ENCODE results near the gene RPL39. TPM values are rescaled to one million over a fixed set of nuclear protein-coding genes. Genes with fewer than 3 reads are reported as not detected.

The RPL39 gene
- total RNA-seq, 4 donors from 2014 or later, result 1,738 to 4,612 (median 3,853) TPM

- H3K27ac ChIP-seq, result no peak overlapping the region
- H3K9me3 ChIP-seq, result no peaks in the 10 kb centered on the region
- no peaks in the 10 kb centered on the region for H3K4me1 ChIP-seq
- no peak for DNase-seq (ENCODE audit: low spot score in 2 of 2)
- no peak for TF ChIP-seq POLR2A (IDR thresholded peaks at IDR 0.05)
- no peak for TF ChIP-seq POLR2AphosphoS5 (IDR thresholded peaks at IDR 0.05)
- TF ChIP-seq, protein P1, sequence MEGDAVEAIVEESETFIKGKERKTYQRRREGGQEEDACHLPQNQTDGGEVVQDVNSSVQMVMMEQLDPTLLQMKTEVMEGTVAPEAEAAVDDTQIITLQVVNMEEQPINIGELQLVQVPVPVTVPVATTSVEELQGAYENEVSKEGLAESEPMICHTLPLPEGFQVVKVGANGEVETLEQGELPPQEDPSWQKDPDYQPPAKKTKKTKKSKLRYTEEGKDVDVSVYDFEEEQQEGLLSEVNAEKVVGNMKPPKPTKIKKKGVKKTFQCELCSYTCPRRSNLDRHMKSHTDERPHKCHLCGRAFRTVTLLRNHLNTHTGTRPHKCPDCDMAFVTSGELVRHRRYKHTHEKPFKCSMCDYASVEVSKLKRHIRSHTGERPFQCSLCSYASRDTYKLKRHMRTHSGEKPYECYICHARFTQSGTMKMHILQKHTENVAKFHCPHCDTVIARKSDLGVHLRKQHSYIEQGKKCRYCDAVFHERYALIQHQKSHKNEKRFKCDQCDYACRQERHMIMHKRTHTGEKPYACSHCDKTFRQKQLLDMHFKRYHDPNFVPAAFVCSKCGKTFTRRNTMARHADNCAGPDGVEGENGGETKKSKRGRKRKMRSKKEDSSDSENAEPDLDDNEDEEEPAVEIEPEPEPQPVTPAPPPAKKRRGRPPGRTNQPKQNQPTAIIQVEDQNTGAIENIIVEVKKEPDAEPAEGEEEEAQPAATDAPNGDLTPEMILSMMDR (IDR thresholded peaks at IDR 0.05), result no peak
- TF ChIP-seq EP300 (IDR thresholded peaks at IDR 0.05), result no peak
- H3K36me3 ChIP-seq, result no peaks in the 10 kb centered on the region
- 69% methylated on average over 4 of the region's 4 CpGs for WGBS
- no peak overlapping the region for H3K4me3 ChIP-seq
- no peaks in the 10 kb centered on the region for H3K27me3 ChIP-seq
These were observed 46.1 kb downstream of the RPL39 start for GRCh38 chrX:119745283-119745848.

DNA sequence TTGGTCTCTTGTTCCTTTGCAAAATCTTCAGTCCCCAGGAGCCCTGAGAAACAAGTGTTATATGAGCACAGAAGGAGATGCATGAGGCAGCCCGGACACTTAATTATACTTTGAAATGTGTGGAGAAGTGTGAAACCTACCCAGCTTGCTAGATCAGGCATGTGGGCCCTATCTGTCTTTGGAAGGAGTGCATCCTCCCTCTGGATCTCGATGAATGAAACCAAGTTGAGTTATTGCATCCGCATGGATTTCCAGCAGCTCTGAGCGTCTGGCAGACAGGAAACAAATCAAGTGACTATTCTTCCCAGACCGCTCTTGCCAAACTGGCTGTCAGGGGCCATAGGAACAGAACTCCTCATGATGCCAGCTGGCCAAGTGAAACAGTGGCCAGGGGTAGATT lies 52.7 kb downstream of the RPL39 start:
- no peaks in the 10 kb centered on the region for H3K9me3 ChIP-seq
- WGBS, result 64% methylated on average over 5 of the region's 5 CpGs
- TF ChIP-seq POLR2A (IDR thresholded peaks at IDR 0.05) (no peak), EP300 (IDR thresholded peaks at IDR 0.05) (no peak), POLR2AphosphoS5 (IDR thresholded peaks at IDR 0.05) (no peak)
- TF ChIP-seq, protein P1 (IDR thresholded peaks at IDR 0.05), result no peak
- H3K4me1 ChIP-seq, result peaks cover 4% of the 10 kb centered on the region
- no peak for DNase-seq (ENCODE audit: low spot score in 2 of 2)
- H3K27ac ChIP-seq, result no peak overlapping the region
- no peaks in the 10 kb centered on the region for H3K36me3 ChIP-seq
- no peak overlapping the region for H3K4me3 ChIP-seq
- no peaks in the 10 kb centered on the region for H3K27me3 ChIP-seq

Other genes starting within 250 kb of the RPL39 start
- 10 to 100 TPM; 26.6 to 45.6 (median 33.6) TPM for gene STEEP1, start 226.2 kb downstream of the RPL39 start, total RNA-seq
- gene UBE2A, start 217.1 kb downstream of the RPL39 start, total RNA-seq, result 10 to 100 TPM; 22.1 to 32.7 (median 28.8) TPM
- gene NKRF, start 185.2 kb downstream of the RPL39 start, total RNA-seq, result 10 to 100 TPM in 3 of 4 donors, 1 to 10 TPM in 1; 9.7 to 13.6 (median 11.9) TPM
- 10 to 100 TPM; 10.1 to 14.1 (median 10.9) TPM for gene SEPTIN6, start 98.5 kb downstream of the RPL39 start, total RNA-seq
- gene SOWAHD, start 33.0 kb downstream of the RPL39 start, total RNA-seq, result under 1 TPM in 1 of 4 donors, not detected in 3; 0.64 TPM
- 1 to 10 TPM; 2.7 to 6.6 (median 5.5) TPM for gene UPF3B, start 61.3 kb upstream of the RPL39 start, total RNA-seq
- gene RNF113A, start 80.1 kb upstream of the RPL39 start, total RNA-seq, result 10 to 100 TPM; 13.9 to 22.2 (median 18.6) TPM
- gene NDUFA1, start 80.2 kb upstream of the RPL39 start, total RNA-seq, result 10 to 100 TPM; 28.7 to 52.9 (median 48.0) TPM
- not detected for gene AKAP14, start 104.3 kb upstream of the RPL39 start, total RNA-seq
- gene NKAP, start 152.1 kb upstream of the RPL39 start, total RNA-seq, result 10 to 100 TPM in 1 of 4 donors, 1 to 10 TPM in 3; 4.0 to 11.7 (median 6.5) TPM

All from suprapubic skin (tissue), 4 donors.